ENCODE results near the gene MYH3. TPM values are rescaled to one million over a fixed set of nuclear protein-coding genes. Genes with fewer than 3 reads are reported as not detected.

The MYH3 gene
- polyA plus RNA-seq, 4 donors, result 2.0 to 40.0 (median 14.8) TPM

DNA sequence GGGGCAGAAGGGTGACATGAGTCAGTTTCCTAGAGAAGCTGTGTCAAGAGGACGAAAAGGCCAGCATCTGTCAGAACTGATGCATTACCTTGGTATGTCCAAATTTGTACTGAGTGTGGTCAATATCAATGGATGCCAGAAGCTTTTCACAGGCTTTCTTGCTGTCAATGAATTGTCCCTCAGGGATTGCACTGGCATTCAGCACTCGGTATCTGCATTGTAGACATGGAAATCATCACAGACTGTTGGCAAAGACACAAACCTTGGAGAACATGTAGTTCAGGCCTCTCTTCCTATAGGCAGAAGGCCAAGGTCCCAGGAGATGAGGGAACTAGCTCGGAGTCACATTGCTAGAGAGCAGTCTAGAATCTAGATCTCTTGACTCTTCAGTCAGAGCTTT is 16.6 kb downstream of the MYH3 start:
- no peak for DNase-seq
- no peaks in the 10 kb centered on the region for H3K4me1 ChIP-seq (ENCODE audit: control insufficient read depth in 3 of 3, insufficient read depth in 2 of 3, low read depth in 1 of 3, low read length in 2 of 3)
- H3K27ac ChIP-seq (ENCODE audit: low read depth in 1 of 3, low read length in 2 of 3), result no peak overlapping the region
- H3K27me3 ChIP-seq (ENCODE audit: control insufficient read depth in 3 of 3, insufficient read depth in 3 of 3, low read length in 3 of 3), result no peaks in the 10 kb centered on the region
- peaks cover 0 to 24% (median 11%) of the 10 kb centered on the region in 3 donors for H3K36me3 ChIP-seq (ENCODE audit: control insufficient read depth in 3 of 3, insufficient read depth in 2 of 3, low read depth in 1 of 3, low read length in 3 of 3)
- H3K4me3 ChIP-seq (ENCODE audit: low read depth in 1 of 3, low read length in 3 of 3), result no peak overlapping the region
- H3K9me3 ChIP-seq (ENCODE audit: control insufficient read depth in 2 of 2, insufficient read depth in 1 of 2, low read depth in 1 of 2, low read length in 1 of 2), result no peaks in the 10 kb centered on the region
- 66 to 81% (median 72%) methylated on average over 3 of the region's 3 CpGs for WGBS, 3 donors
- FAIRE-seq, result no peak

- no peaks in the 10 kb centered on the region for H3K27me3 ChIP-seq (ENCODE audit: control insufficient read depth in 3 of 3, insufficient read depth in 3 of 3, low read length in 3 of 3)
- H3K9me3 ChIP-seq (ENCODE audit: control insufficient read depth in 2 of 2, insufficient read depth in 1 of 2, low read depth in 1 of 2, low read length in 1 of 2), result no peaks in the 10 kb centered on the region
- DNase-seq (no peak), FAIRE-seq (no peak)
- WGBS, 3 donors, result 93 to 96% (median 94%) methylated on average over 25 of the region's 25 CpGs
- H3K4me3 ChIP-seq (ENCODE audit: low read depth in 1 of 3, low read length in 3 of 3), result no peak overlapping the region
- H3K27ac ChIP-seq (ENCODE audit: low read depth in 1 of 3, low read length in 2 of 3), result no peak overlapping the region
- no peaks in the 10 kb centered on the region for H3K4me1 ChIP-seq (ENCODE audit: control insufficient read depth in 3 of 3, insufficient read depth in 2 of 3, low read depth in 1 of 3, low read length in 2 of 3)
- peaks cover 0 to 27% (median 11%) of the 10 kb centered on the region in 3 donors for H3K36me3 ChIP-seq (ENCODE audit: control insufficient read depth in 3 of 3, insufficient read depth in 2 of 3, low read depth in 1 of 3, low read length in 3 of 3)
Measured at GRCh38 chr17:10638151-10638550, 19.0 kb downstream of the MYH3 start.

DNA sequence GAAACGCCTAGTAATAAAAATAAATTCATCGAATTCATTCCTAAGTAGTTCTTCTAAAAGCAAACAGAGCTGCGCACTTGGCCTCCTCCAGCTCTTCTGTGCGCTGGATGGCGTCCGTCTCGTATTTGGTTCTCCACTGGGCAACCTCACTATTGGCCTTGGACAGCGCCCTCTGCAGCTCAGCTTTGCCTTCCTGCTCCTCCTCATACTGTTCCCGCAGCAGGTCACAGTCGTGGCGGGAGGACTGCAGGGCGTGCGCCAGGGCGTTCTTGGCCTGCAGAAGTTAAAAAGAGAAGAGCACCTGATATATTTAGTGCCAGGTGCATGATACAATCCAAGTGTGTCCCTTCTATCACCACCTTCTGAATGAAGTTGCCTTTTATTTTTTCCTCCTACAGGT is 21.8 kb downstream of the MYH3 start:
- Histone ChIP-seq H3K9me3 (ENCODE audit: control insufficient read depth in 2 of 2, insufficient read depth in 1 of 2, low read depth in 1 of 2, low read length in 1 of 2) (no peaks in the 10 kb centered on the region), H3K4me1 (ENCODE audit: control insufficient read depth in 3 of 3, insufficient read depth in 2 of 3, low read depth in 1 of 3, low read length in 2 of 3) (no peaks in the 10 kb centered on the region), H3K27ac (ENCODE audit: low read depth in 1 of 3, low read length in 2 of 3) (no peak overlapping the region), H3K27me3 (ENCODE audit: control insufficient read depth in 3 of 3, insufficient read depth in 3 of 3, low read length in 3 of 3) (no peaks in the 10 kb centered on the region), H3K4me3 (ENCODE audit: low read depth in 1 of 3, low read length in 3 of 3) (no peak overlapping the region), H3K36me3 (ENCODE audit: control insufficient read depth in 3 of 3, insufficient read depth in 2 of 3, low read depth in 1 of 3, low read length in 3 of 3) (peaks cover 0 to 29% (median 4%) of the 10 kb centered on the region in 3 donors)
- FAIRE-seq (no peak), DNase-seq (no peak)
- WGBS, 3 donors, result 92 to 95% (median 93%) methylated on average over 14 of the region's 14 CpGs

DNA sequence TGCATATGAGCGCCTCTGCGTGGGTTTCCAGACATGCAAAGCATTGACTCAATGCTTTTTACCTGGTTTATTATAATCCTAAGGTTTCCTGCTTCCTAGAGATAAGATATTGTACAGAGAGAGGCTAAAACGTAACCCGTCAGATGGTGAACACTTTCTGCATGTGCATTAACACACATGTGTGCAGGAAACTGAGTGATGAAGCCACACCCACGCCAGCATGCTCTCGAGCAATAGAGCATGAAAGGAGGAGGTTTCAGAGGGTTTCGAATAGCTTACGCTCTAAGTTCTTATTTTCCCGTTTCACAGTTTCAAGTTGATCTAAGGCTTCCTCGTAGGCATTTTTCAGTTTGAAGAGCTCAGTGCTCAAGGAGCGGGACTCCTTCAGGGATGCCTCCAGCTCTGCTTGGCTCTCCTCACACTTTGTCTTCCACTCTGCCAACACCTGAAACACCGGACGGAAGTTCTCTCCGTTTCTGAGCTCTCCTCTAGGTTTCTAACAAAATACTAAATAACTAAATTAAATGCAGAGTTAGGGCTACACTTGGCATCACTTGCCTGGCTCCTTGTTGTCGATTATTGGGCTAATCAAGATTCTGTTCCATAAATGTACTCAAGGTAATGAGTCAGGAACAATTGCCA is 23.2 kb downstream of the MYH3 start:
- Histone ChIP-seq H3K27me3 (ENCODE audit: control insufficient read depth in 3 of 3, insufficient read depth in 3 of 3, low read length in 3 of 3) (no peaks in the 10 kb centered on the region), H3K36me3 (ENCODE audit: control insufficient read depth in 3 of 3, insufficient read depth in 2 of 3, low read depth in 1 of 3, low read length in 3 of 3) (peaks cover 0 to 34% (median 2%) of the 10 kb centered on the region in 3 donors), H3K4me3 (ENCODE audit: low read depth in 1 of 3, low read length in 3 of 3) (no peak overlapping the region), H3K27ac (ENCODE audit: low read depth in 1 of 3, low read length in 2 of 3) (no peak overlapping the region), H3K9me3 (ENCODE audit: control insufficient read depth in 2 of 2, insufficient read depth in 1 of 2, low read depth in 1 of 2, low read length in 1 of 2) (no peaks in the 10 kb centered on the region), H3K4me1 (ENCODE audit: control insufficient read depth in 3 of 3, insufficient read depth in 2 of 3, low read depth in 1 of 3, low read length in 2 of 3) (no peaks in the 10 kb centered on the region)
- WGBS, 3 donors, result 82 to 89% (median 89%) methylated on average over 15 of the region's 15 CpGs
- no peak for DNase-seq
- no peak for FAIRE-seq

- WGBS, 3 donors, result 87 to 93% (median 88%) methylated on average over 15 of the region's 15 CpGs
- no peaks in the 10 kb centered on the region for H3K27me3 ChIP-seq (ENCODE audit: control insufficient read depth in 3 of 3, insufficient read depth in 3 of 3, low read length in 3 of 3)
- DNase-seq, result no peak
- H3K4me1 ChIP-seq (ENCODE audit: control insufficient read depth in 3 of 3, insufficient read depth in 2 of 3, low read depth in 1 of 3, low read length in 2 of 3), result no peaks in the 10 kb centered on the region
- no peak overlapping the region for H3K27ac ChIP-seq (ENCODE audit: low read depth in 1 of 3, low read length in 2 of 3)
- no peak for FAIRE-seq
- peaks cover 0 to 26% (median 2%) of the 10 kb centered on the region in 3 donors for H3K36me3 ChIP-seq (ENCODE audit: control insufficient read depth in 3 of 3, insufficient read depth in 2 of 3, low read depth in 1 of 3, low read length in 3 of 3)
- H3K9me3 ChIP-seq (ENCODE audit: control insufficient read depth in 2 of 2, insufficient read depth in 1 of 2, low read depth in 1 of 2, low read length in 1 of 2), result no peaks in the 10 kb centered on the region
- H3K4me3 ChIP-seq (ENCODE audit: low read depth in 1 of 3, low read length in 3 of 3), result no peak overlapping the region
Measured at GRCh38 chr17:10631701-10632100, 25.4 kb downstream of the MYH3 start.

GRCh38 chr17:10631048-10631700 is 25.9 kb downstream of the MYH3 start:
- no peaks in the 10 kb centered on the region for H3K27me3 ChIP-seq (ENCODE audit: control insufficient read depth in 3 of 3, insufficient read depth in 3 of 3, low read length in 3 of 3)
- no peaks in the 10 kb centered on the region for H3K4me1 ChIP-seq (ENCODE audit: control insufficient read depth in 3 of 3, insufficient read depth in 2 of 3, low read depth in 1 of 3, low read length in 2 of 3)
- no peak overlapping the region for H3K27ac ChIP-seq (ENCODE audit: low read depth in 1 of 3, low read length in 2 of 3)
- H3K36me3 ChIP-seq (ENCODE audit: control insufficient read depth in 3 of 3, insufficient read depth in 2 of 3, low read depth in 1 of 3, low read length in 3 of 3), result peaks cover 0 to 26% (median 2%) of the 10 kb centered on the region in 3 donors
- DNase-seq (peak; percentile 25 to 39), FAIRE-seq (no peak)
- no peak overlapping the region for H3K4me3 ChIP-seq (ENCODE audit: low read depth in 1 of 3, low read length in 3 of 3)
- 49 to 55% (median 52%) methylated on average over 18 of the region's 18 CpGs for WGBS, 3 donors
- no peaks in the 10 kb centered on the region for H3K9me3 ChIP-seq (ENCODE audit: control insufficient read depth in 2 of 2, insufficient read depth in 1 of 2, low read depth in 1 of 2, low read length in 1 of 2)

DNA sequence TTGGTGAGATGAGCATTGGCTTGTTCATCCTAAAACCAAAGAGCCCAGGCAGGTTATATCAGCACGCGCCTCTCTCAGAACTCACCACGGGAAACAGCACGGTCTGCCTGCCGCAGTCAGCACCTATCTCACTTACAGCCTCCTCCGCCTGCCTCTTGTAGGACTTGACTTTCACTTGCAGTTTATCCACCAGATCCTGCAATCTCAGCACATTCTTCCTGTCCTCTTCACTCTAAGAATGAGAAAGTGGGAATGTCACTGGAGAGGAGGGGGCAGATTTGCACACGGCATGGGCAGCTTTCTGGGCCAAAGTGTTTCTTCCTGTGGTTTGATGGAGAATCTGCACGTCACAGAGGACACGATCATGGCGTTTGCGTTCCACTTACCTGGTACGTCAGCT is 27.4 kb downstream of the MYH3 start:
- no peak for DNase-seq
- H3K9me3 ChIP-seq (ENCODE audit: control insufficient read depth in 2 of 2, insufficient read depth in 1 of 2, low read depth in 1 of 2, low read length in 1 of 2), result no peaks in the 10 kb centered on the region
- H3K4me1 ChIP-seq (ENCODE audit: control insufficient read depth in 3 of 3, insufficient read depth in 2 of 3, low read depth in 1 of 3, low read length in 2 of 3), result no peaks in the 10 kb centered on the region
- no peak overlapping the region for H3K27ac ChIP-seq (ENCODE audit: low read depth in 1 of 3, low read length in 2 of 3)
- no peak overlapping the region for H3K4me3 ChIP-seq (ENCODE audit: low read depth in 1 of 3, low read length in 3 of 3)
- 92 to 96% (median 94%) methylated on average over 12 of the region's 12 CpGs for WGBS, 3 donors
- FAIRE-seq, result no peak
- peaks cover 0 to 26% (median 0%) of the 10 kb centered on the region in 3 donors for H3K36me3 ChIP-seq (ENCODE audit: control insufficient read depth in 3 of 3, insufficient read depth in 2 of 3, low read depth in 1 of 3, low read length in 3 of 3)
- no peaks in the 10 kb centered on the region for H3K27me3 ChIP-seq (ENCODE audit: control insufficient read depth in 3 of 3, insufficient read depth in 3 of 3, low read length in 3 of 3)

GRCh38 chr17:10628756-10629155 is 28.4 kb downstream of the MYH3 start:
- no peaks in the 10 kb centered on the region for H3K4me1 ChIP-seq (ENCODE audit: control insufficient read depth in 3 of 3, insufficient read depth in 2 of 3, low read depth in 1 of 3, low read length in 2 of 3)
- WGBS, 3 donors, result 90 to 95% (median 91%) methylated on average over 13 of the region's 13 CpGs
- no peaks in the 10 kb centered on the region for H3K9me3 ChIP-seq (ENCODE audit: control insufficient read depth in 2 of 2, insufficient read depth in 1 of 2, low read depth in 1 of 2, low read length in 1 of 2)
- no peak overlapping the region for H3K4me3 ChIP-seq (ENCODE audit: low read depth in 1 of 3, low read length in 3 of 3)
- peaks cover 0 to 23% (median 0%) of the 10 kb centered on the region in 3 donors for H3K36me3 ChIP-seq (ENCODE audit: control insufficient read depth in 3 of 3, insufficient read depth in 2 of 3, low read depth in 1 of 3, low read length in 3 of 3)
- H3K27ac ChIP-seq (ENCODE audit: low read depth in 1 of 3, low read length in 2 of 3), result no peak overlapping the region
- H3K27me3 ChIP-seq (ENCODE audit: control insufficient read depth in 3 of 3, insufficient read depth in 3 of 3, low read length in 3 of 3), result no peaks in the 10 kb centered on the region
- FAIRE-seq, result no peak
- no peak for DNase-seq

Data from small intestine (tissue), 7 donors.